Activated T-cell treated with anti-CD3 and anti-CD28 coated beads, Interleukin-2, amount 50 U/mL, for 48 hours (primary cell): ENCODE data around the gene BICD1.
"Not testable (repeated sequence)": the region's sequence is repeated elsewhere in the genome, so short reads cannot be mapped to it uniquely, and the experiment has no call there.

Experiments used
- DNase-seq, 2 experiments: peaks; one replicate each; pipeline ENCODE4 v3.0.0-alpha.2; 2020

Gene BICD1

GRCh38 chr12:32249777-32250176, 143.1 kb downstream of the BICD1 start:
- no peak for DNase-seq

- DNase-seq, result no peak
Observed at GRCh38 chr12:32252199-32253073, 145.8 kb downstream of the BICD1 start.

- DNase-seq, result no peak
Observed at GRCh38 chr12:32253154-32253790, 146.6 kb downstream of the BICD1 start.

- DNase-seq, result no peak
Observed at GRCh38 chr12:32254260-32254956, 147.8 kb downstream of the BICD1 start.

GRCh38 chr12:32255588-32255987, 148.9 kb downstream of the BICD1 start:
- no peak for DNase-seq

GRCh38 chr12:32257695-32258496, 151.2 kb downstream of the BICD1 start:
- DNase-seq, result no peak

- no peak for DNase-seq
Observed at GRCh38 chr12:32260696-32261095, 154.0 kb downstream of the BICD1 start.

GRCh38 chr12:32261638-32262037, 155.0 kb downstream of the BICD1 start:
- DNase-seq, result no peak

- no peak for DNase-seq
Observed at GRCh38 chr12:32264961-32265360, 158.3 kb downstream of the BICD1 start.

- no peak for DNase-seq
Observed at GRCh38 chr12:32265456-32265855, 158.8 kb downstream of the BICD1 start.

GRCh38 chr12:32265951-32266350, 159.3 kb downstream of the BICD1 start:
- no peak for DNase-seq

- DNase-seq, result no peak
Observed at GRCh38 chr12:32266756-32267155, 160.1 kb downstream of the BICD1 start.

GRCh38 chr12:32270818-32271710, 164.4 kb downstream of the BICD1 start:
- DNase-seq, result no peak

- no peak for DNase-seq
Observed at GRCh38 chr12:32272465-32272864, 165.8 kb downstream of the BICD1 start.

- no peak for DNase-seq
Observed at GRCh38 chr12:32273063-32273522, 166.4 kb downstream of the BICD1 start.

GRCh38 chr12:32273712-32274111, 167.1 kb downstream of the BICD1 start:
- DNase-seq, result peak; percentile 41 to 57

GRCh38 chr12:32274665-32275064, 168.0 kb downstream of the BICD1 start:
- no peak for DNase-seq

GRCh38 chr12:32275520-32275919, 168.9 kb downstream of the BICD1 start:
- not testable (repeated sequence) for DNase-seq

GRCh38 chr12:32277774-32278173, 171.1 kb downstream of the BICD1 start:
- DNase-seq, result no peak

GRCh38 chr12:32281098-32281497, 174.5 kb downstream of the BICD1 start:
- no peak for DNase-seq

- no peak for DNase-seq
Observed at GRCh38 chr12:32284561-32284960, 177.9 kb downstream of the BICD1 start.

GRCh38 chr12:32285021-32285420, 178.4 kb downstream of the BICD1 start:
- no peak for DNase-seq
